Astrocyte (in vitro differentiated cells and primary cell): Measurements from ENCODE around the gene HOXD4.

Experiments used
- CTCF ChIP-seq: IDR thresholded peaks from 2 replicates; pipeline ENCODE4 v1.5.1; 2011; ENCODE audit warnings: low read depth, mild to moderate bottlenecking, inconsistent platforms, low read length, moderate library complexity; ENCODE audit not compliant: insufficient read depth
- EZH2 ChIP-seq: IDR thresholded peaks from 2 replicates; pipeline ENCODE4 v1.6.1; 2012; ENCODE audit warnings: mild to moderate bottlenecking, low read length, inconsistent platforms; ENCODE audit not compliant: insufficient read depth

DNA sequence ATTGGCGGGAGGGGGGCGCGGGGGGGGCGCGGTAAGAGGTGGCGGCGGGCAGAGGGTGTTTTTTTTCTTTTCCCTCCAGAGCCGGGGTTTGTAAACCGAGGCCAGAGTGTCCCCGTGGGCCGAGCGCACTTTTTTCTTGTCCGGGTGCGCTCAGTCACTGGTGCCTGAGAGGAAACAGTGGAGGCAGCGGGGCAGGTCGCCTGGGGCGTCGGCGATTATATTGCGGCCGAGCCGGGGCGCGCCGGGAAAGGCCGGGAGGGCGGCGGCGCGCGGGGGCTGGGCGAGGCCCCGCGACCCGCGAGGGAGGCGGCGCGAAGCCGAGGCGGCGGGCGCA lies 21.6 kb upstream of the HOXD4 start:
- TF ChIP-seq CTCF (no peak), EZH2 (peak; percentile 12)
